GM10266 (cell line): ENCODE measurements around the gene TLR10.

Experiments
- DNase-seq: peaks from one replicate; pipeline ENCODE4 v3.0.0; 2012; ENCODE audit errors: extremely low spot score
- TF ChIP-seq, protein P1 (sequence below): IDR thresholded peaks from 2 replicates; pipeline ENCODE4 v1.5.1; 2012; ENCODE audit warnings: mild to moderate bottlenecking, low read depth; ENCODE audit not compliant: control insufficient read depth, insufficient read depth; ENCODE audit errors: missing control alignments

TLR10 gene

DNA sequence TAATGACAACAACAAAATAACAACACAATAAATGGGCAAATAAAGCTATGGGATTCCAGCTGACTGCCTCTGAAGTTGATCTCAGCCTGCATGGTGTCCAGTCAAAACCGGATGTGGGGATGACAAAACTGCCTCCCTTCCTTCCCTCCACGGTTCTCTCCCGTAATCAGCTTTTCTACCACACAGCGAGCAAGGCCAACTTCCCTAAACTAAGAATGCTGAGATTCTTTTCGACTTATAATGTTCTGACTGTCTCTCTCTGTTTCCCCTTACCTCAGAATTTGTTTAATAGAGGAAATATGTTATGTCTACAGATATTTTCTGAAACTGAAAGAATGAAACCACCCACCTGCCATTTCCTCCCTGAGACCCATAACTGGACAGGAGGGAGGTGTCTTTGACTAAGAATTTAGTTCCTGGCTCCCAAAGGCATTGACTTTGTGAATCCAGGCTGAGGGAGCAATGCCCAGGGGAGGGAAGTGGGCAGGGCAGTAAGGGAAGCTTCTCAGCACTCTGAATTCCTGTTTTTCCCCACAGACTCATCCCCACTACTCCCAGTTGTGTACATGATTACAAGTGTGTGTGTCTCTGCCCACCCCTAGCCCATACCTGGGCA is 22.8 kb upstream of the TLR10 start:
- peak; percentile 82 for DNase-seq
- TF ChIP-seq, protein P1, sequence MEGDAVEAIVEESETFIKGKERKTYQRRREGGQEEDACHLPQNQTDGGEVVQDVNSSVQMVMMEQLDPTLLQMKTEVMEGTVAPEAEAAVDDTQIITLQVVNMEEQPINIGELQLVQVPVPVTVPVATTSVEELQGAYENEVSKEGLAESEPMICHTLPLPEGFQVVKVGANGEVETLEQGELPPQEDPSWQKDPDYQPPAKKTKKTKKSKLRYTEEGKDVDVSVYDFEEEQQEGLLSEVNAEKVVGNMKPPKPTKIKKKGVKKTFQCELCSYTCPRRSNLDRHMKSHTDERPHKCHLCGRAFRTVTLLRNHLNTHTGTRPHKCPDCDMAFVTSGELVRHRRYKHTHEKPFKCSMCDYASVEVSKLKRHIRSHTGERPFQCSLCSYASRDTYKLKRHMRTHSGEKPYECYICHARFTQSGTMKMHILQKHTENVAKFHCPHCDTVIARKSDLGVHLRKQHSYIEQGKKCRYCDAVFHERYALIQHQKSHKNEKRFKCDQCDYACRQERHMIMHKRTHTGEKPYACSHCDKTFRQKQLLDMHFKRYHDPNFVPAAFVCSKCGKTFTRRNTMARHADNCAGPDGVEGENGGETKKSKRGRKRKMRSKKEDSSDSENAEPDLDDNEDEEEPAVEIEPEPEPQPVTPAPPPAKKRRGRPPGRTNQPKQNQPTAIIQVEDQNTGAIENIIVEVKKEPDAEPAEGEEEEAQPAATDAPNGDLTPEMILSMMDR = no peak

GRCh38 chr4:38804654-38805295 is 22.0 kb upstream of the TLR10 start, which contains the start of gene TLR1:
Gene TLR1 (minus strand): TSS chr4:38804791. CDS start chr4:38798831, 5,960 bp downstream.
- no peak for DNase-seq
- TF ChIP-seq, protein P1 = peak; percentile 51

GRCh38 chr4:38803833-38804653 is 21.3 kb upstream of the TLR10 start:
- TF ChIP-seq, protein P1 = no peak
- peak; percentile 65 for DNase-seq

DNA sequence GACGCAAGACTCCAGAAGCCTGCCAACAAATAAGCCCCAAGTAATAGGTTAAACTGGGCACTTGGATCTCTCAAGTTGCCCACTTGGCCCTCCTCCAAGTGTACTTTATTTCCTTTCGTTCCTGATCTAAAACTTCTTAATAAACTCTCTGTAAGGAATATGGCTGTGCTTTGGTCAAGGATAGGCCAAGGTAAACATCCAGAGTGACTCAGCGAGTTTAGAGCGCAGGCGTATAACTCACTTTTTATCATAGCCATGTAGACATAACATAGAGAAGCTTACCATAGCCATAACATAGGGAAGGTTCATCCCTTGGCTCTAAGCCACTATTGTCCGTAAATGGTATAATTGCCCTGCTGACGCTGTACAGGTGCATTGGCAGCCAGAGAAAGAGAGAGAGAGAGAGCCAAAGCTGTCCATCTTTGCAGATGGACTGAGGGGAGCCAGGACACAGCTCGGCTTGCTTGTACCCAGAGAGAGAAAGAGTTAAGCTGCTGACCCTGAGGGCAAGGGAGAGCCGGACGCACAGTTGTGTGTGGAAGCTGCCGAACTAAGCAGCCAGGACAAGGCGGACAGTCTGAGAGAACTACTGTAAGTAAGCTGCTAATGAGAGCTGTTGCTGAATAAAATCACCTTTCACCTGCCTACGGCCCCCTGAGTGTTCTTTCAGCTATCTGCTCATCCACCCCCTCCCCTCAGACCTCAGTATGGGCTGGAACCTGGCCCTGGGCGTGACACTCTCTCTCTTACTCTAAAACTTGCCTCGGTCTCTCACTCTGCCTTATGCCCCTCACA is 20.0 kb upstream of the TLR10 start:
- TF ChIP-seq, protein P1 = no peak
- DNase-seq = no peak

GRCh38 chr4:38800961-38801450 is 18.2 kb upstream of the TLR10 start:
- no peak for DNase-seq
- TF ChIP-seq, protein P1 = no peak

GRCh38 chr4:38800366-38800765 is 17.6 kb upstream of the TLR10 start:
- DNase-seq = no peak
- TF ChIP-seq, protein P1 = no peak
